ENCODE data around the gene EPHA4.

EPHA4 gene

DNA sequence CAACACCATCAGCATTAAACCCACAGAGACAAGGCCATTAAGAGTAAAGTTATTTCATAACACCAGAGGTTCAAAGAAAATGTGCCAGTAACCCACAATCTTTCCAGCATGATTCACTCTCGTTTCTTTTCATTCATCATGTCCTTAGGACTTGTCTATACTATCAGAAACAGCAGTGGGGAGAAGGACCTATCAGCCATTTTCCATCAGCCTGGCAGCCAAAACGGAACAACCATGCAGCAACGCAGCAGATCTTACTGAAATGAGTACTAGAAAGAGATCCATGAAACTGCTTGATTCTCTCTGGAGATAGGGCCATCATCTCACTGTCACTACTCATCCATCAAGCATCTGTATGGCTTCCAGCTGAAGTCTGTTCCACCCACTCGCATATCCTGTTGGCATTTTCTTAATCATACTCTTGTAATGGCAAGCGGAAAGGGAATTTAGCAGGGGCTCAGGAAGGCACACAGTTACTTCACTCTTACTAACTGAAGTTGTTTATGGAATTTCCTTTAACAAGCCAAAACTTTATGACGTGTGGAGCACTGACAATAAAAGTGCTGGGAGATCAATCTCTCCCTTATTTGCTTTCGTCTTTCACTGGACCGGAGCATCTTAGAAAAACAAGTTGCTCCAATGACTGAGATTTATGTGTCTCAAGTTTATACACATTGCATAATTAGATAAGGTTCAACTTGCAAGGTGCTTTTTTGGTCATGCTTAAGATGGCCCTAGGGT, 69.7 kb downstream of the EPHA4 start:
- DNase-seq: peak; percentile 35

- DNase-seq: no peak
Observed at GRCh38 chr2:221501883-221502269, 70.2 kb downstream of the EPHA4 start.

DNA sequence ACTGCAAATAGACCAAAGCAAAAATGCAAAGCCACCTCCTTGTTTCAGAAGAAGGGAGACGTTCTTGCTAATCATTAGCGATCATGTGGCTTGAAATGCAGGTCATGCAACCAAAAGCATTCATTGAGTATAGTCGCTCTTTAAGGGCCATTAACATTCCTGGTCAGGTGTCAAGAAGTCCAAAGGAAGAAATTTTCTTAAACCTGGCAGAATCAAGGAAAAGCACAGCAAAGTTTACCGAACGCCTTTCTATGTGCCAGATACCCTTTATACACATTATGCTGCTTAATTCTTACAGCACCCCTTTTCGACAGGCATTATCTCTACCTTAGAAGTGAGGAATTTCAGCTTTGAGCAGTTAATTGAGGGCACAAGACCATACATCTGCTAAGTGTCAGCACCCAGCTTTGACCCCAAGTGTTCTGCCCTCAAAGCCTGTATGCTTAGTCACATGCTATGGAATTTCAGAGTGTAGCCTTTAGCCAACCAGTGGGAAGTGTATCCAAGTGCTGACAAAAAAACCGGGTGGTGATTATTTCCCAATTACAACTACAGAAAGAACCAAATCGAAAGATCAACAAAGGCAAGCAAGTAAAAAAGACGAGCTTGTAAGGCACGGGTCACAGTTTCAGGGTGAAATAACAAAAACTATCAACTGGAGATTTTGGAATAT, 70.8 kb downstream of the EPHA4 start:
- no peak for DNase-seq

DNA sequence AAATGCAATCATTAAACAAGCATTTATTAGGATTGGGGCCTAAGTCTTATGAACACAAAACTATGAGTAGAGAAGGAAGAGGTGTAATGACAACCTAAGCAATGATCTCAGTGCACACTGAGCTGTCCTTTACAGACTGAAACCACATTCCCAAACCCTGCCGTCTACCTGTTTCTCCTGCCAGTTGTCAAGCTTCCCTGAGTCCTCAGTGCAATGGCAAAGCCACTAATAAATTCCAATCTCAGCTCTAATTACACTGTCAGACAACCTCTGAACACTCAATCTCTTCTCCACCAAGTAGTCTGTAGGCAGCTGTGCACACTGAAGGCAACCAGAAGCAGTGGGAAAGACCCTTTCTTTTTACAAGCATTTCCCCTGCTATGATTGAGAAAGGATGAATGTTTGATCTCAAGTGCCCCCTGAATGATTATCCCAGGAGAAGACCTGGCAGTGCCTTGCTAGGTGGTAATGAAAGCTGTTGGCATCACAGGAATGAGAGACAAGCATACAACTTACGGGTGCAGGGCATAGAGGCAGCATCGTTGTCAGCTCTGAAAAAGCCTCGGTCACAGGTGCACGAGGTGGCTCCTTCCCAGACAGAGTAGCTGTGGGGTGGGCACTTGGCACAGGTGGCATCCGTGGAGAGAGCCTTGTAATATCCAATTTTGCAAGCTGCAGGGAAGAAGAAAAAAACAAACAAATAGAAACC, 71.4 kb downstream of the EPHA4 start:
- no peak for DNase-seq

DNA sequence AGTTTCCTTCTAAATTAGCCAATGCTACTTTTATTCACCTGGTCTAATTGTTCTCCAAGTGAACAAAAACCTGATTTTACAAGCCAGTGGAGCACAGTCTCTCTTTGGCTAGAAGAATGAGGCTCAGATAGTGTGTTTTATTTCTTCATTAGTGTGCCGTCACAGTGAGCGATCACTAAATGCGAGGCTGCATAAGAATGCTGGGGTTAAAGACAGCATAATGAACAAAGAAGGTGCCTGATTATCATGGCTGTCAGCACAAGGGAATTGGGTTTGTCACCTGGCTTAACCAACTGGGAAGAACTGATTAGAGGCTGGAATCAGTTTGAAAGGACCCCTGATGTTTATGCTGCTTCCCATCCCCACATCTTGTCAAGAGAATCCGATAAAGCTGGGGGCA, 76.4 kb downstream of the EPHA4 start:
- DNase-seq: no peak

DNA sequence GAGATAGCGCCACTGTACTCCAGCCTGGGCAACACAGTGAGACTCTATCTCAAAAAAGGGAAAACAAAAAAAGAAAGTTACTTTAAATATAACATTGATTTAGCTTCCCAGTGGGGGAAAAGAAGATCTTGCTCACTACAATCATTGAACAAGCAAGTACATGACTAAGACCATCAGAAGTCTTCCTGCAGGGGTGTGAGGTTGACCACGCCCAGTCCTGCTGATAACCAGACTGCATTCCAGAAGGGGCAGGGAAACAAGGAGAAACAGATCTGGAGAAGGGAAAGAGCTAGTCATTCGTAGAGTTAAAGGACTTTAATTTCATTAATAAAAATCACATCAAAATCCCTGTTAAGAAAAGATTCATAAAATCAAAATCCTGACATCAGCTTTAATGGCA, 77.5 kb downstream of the EPHA4 start:
- no peak for DNase-seq

DNA sequence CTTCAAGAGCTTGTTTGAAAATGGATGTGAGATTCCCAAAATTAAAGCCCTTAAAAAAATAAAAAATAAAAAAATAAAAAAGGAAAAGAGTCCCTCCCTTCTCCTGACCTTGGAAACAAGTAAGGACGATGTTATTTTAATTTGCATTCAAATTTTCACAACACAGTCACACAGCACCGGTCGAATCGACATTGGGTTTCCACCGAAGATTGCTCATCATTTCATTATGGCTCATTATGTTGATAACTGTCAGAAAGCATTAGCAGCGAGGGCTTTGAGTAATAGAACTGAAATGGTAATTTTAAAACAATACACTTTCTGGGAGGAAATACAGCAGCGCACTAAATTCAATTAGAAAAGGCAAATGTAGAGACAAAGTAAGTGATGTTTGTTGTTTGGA, 78.7 kb downstream of the EPHA4 start:
- DNase-seq: no peak

GRCh38 chr2:221492636-221493035, 79.5 kb downstream of the EPHA4 start:
- DNase-seq: no peak

GRCh38 chr2:221490506-221491060, 81.5 kb downstream of the EPHA4 start:
- DNase-seq: no peak

GRCh38 chr2:221488136-221488807, 83.8 kb downstream of the EPHA4 start:
- no peak for DNase-seq

DNA sequence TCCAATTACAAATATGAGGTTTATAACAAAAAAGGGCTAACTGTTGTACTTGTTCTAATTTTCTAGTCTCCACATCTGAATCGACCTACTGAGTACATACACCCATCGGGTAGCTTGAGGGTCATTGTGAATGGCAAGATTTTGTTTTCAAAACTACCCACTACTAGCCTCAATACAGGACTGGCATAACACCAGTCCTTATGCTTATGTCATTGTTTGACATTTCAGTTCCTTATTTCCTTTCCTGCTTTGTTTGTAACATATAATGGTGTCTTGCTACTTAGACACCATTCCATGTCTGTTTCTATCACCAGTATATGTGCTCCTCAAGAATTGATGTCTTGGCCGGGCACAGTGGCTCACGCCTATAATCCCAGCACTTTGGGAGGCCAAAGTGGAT, 86.0 kb downstream of the EPHA4 start:
- DNase-seq: no peak

- DNase-seq: no peak
Observed at GRCh38 chr2:221485503-221485870, 86.6 kb downstream of the EPHA4 start.

DNA sequence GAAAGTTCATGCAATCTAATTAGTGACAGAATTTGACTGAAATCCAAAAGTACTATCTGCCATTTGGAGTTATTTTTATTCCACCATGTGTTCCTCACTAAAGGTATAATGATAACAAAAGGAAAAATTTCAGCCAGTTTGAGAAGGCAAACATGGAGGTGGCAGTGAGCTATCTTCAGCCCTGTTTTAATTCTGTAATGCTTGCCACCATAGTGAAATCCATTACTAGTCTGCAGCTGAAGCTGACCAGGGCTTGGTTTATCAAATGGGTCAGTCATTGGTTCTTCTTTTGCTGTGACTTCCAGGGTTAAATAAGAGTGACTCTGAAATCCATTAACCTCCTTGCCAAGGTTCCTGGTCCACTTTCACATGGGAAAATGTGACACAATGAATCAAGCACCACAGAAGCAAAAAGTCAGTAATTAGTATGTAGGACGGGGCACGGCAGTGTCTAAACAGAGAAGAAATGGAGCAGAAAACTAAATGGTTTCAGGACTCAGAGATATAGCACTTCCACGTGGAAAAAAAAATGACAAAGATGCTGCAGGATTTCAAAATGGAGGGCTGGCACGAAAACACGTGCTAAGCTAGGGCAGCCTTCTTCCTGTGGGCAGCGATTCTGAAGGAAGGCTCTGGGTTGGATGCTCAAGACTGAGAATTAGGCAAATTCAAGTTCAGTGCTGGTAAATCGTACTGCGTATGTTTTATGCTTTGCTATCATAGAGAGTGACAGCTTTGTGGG, 87.2 kb downstream of the EPHA4 start:
- no peak for DNase-seq

DNA sequence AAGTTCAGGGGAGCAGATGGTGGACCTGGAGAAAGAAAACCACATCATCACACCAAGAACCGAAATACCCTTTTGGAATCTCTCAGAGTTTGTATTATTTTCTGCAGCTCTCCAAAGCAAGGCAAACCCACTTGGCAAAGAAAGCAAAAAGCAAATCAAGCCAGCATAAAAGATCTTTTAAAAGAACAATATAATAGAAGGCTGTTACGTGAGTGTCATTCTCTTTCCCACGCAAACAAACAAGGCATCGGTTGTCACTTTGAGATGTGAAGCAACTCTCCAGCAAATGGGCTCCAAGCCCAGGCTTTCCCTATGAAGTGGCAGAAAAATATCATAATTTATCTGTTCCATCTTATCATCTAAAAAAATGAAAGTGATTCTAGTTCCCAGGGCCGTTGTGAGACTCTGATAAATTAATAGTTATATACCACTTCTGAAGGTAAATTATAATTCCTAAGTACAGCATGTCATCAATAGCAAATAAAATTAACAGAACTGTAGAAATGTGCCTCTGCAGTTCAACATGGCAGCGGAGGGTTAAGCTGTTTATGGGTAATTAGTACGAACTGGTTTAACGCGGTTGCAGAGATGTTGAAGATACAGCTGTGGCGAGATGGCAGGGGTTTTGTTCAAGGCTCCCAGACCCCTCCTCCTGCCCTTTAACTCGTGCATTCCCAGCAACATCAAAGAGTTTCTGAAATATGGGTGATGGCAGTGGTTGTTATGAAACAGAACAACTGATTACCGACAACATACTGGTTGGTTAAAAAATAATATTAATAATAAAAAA, 89.2 kb downstream of the EPHA4 start:
- no peak for DNase-seq

DNA sequence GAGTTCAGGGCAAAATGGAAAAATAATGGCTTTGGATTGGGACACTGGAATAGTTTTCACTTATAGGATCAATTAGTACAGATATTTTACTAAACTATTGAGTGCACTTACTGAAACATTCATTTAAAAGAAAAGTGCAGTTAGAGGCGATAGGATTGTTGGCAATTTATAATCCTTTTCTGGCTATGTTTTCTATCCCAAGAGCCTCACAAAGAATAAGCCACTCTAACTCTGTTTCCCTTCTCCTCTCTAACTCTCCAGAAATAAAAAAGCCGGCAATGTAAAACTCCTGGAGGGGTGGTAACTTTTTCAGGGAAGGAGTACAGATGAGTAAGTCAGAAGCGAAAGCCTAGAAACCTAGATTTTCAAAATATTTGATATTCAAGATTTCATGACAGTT, 91.3 kb downstream of the EPHA4 start:
- DNase-seq: no peak

DNA sequence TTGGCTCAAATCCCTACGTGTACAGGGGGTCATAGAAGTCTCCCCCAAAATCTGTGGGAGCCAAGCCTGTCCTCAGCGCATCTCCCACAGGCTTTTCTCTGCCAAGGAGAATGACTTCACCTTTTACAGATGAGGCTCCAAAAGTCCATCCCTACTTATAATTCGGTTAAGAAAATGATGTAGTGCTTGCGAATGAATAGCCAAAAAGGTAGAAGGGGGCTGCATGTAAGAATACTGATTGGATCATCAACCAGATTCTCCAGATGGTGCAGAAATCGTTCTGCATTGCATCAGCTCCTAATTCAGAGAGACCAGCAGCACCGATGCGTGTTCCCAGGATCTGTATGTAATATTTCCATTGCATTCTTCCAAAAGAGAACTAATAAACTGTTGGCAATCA, 91.9 kb downstream of the EPHA4 start:
- no peak for DNase-seq

- DNase-seq: no peak
Observed at GRCh38 chr2:221478485-221478863, 93.6 kb downstream of the EPHA4 start.

- no peak for DNase-seq
Observed at GRCh38 chr2:221477714-221478484, 94.2 kb downstream of the EPHA4 start.

GRCh38 chr2:221476195-221476594, 95.9 kb downstream of the EPHA4 start:
- no peak for DNase-seq

GRCh38 chr2:221473451-221473850, 98.7 kb downstream of the EPHA4 start:
- DNase-seq: no peak

DNA sequence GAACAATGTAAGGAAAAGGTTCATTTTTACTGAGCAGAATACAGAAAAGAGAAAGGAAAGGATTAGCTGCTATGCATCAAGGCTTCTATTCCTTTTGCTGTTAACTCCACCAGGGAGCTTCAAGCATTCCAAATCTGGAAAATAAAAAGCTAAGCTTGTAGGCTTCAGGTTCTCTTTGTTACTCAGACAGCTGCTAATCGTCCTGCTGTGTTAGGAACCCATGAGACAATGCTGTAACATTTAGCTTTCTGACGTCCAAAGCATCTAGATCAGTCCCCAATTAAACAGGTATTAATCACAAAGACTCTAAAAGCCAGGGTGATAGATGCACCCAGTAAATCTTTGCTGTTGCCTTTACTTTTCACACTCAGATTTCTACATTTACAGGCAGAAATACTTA, 103.8 kb downstream of the EPHA4 start:
- no peak for DNase-seq
